Caco-2 (cell line): ENCODE measurements around the gene IGFL4. TPM values are rescaled to one million over a fixed set of nuclear protein-coding genes. Genes with fewer than 3 reads are reported as not detected.

ENCODE experiments used
- BruUV-seq: library from RNA; stranded (reverse); fragments of 400-500 nt; replicated peaks from 2 replicates; lab custom pipeline; 2021; lab: Mats Ljungman, UMichigan
- CTCF ChIA-PET: fragments of 300-600 bp; sonication (Branson Sonifier 250); formaldehyde crosslinking; loops from one replicate; lab custom pipeline; 2022; ENCODE audit warnings: antibody characterized with exemption; lab: Charles Lee
- POLR2A ChIA-PET: fragments of 300-600 bp; sonication (Branson Sonifier 250); formaldehyde crosslinking; loops from one replicate; lab custom pipeline; 2022; ENCODE audit warnings: antibody characterized with exemption; lab: Charles Lee
- DNase-seq, 2 experiments: peaks; one replicate each; pipeline versions ENCODE4 v3.0.0 to v3.0.0-alpha.2; 2020 to 2022
- H3K27me3 ChIP-seq: replicated peaks from 2 replicates; pipeline ENCODE4 v1.6.0; 2011; ENCODE audit warnings: low read length; ENCODE audit not compliant: control insufficient read depth, insufficient read depth
- H3K36me3 ChIP-seq: 2 replicates; pipeline ENCODE4 v1.5.1; 2011; ENCODE audit warnings: low read length; ENCODE audit not compliant: control insufficient read depth, insufficient read depth
- H3K4me1 ChIP-seq: fragments of 250-450 bp; sonication (Bioruptor Pico); 2 replicates; pipeline ENCODE4 v1.5.1; 2020; ENCODE audit warnings: mild to moderate bottlenecking
- H3K4me3 ChIP-seq: 2 replicates; pipeline ENCODE4 v1.5.1; 2011; ENCODE audit warnings: low read depth, mild to moderate bottlenecking, control low read depth, low read length
- H3K9me3 ChIP-seq: fragments of 250-450 bp; sonication (Bioruptor Pico); 2 replicates; pipeline ENCODE4 v1.5.1; 2020; ENCODE audit warnings: mild to moderate bottlenecking, moderate library complexity
- H3K27ac Mint-ChIP-seq: one replicate; pipeline ENCODE4 v1.8.0; 2022; ENCODE audit warnings: mixed read lengths; ENCODE audit not compliant: unreplicated experiment
- H3K27me3 Mint-ChIP-seq: one replicate; pipeline ENCODE4 v1.8.0; 2022; ENCODE audit warnings: mixed read lengths; ENCODE audit not compliant: insufficient read depth, unreplicated experiment
- H3K36me3 Mint-ChIP-seq: one replicate; pipeline ENCODE4 v1.8.0; 2022; ENCODE audit warnings: mild to moderate bottlenecking, mixed read lengths; ENCODE audit not compliant: insufficient read depth, unreplicated experiment
- H3K4me1 Mint-ChIP-seq: one replicate; pipeline ENCODE4 v1.8.0; 2022; ENCODE audit warnings: low read depth, mixed read lengths; ENCODE audit not compliant: unreplicated experiment
- H3K4me3 Mint-ChIP-seq: one replicate; pipeline ENCODE4 v1.8.0; 2022; ENCODE audit warnings: mild to moderate bottlenecking, moderate library complexity, mixed read lengths; ENCODE audit not compliant: unreplicated experiment
- H3K9me3 Mint-ChIP-seq: one replicate; pipeline ENCODE4 v1.8.0; 2022; ENCODE audit warnings: mixed read lengths; ENCODE audit not compliant: unreplicated experiment
- CTCF ChIP-seq, 2 experiments: fragments of 200-600 bp in 1 of 2; IDR thresholded peaks; 1 replicate in 1 of 2; 2 replicates in 1 of 2; pipeline versions ENCODE4 v1.5.1 to v1.8.0; 2011 to 2022; ENCODE audit warnings: antibody characterized with exemption in 1 of 2, control low read depth in 1 of 2, inconsistent platforms in 1 of 2, low read depth in 1 of 2, low read length in 1 of 2, mild to moderate bottlenecking in 1 of 2, moderate library complexity in 1 of 2; ENCODE audit not compliant: insufficient read depth in 1 of 2, severe bottlenecking in 1 of 2, unreplicated experiment in 1 of 2
- intact Hi-C: fragments of 100-400 bp; cut with micrococcal nuclease; formaldehyde crosslinking; loops from one replicate; pipeline ENCODE4 v1.10.0; 2022; ENCODE audit not compliant: unreplicated experiment
- total RNA-seq: library from RNA; stranded (reverse); gene quantifications from 2 replicates; pipeline ENCODE4 v1.2.3, GENCODE V29; 2022

The IGFL4 gene
- total RNA-seq, 1 experiment from 2014 or later: 4.4 TPM

GRCh38 chr19:46058778-46059177 lies 18.0 kb upstream of the IGFL4 start:
- no peaks in the 10 kb centered on the region for H3K4me1 ChIP-seq
- intact Hi-C loops: no loop called here
- peaks cover 16% of the 10 kb centered on the region for H3K9me3 ChIP-seq
- H3K27ac Mint-ChIP-seq: no peak overlapping the region
- ChIA-PET POLR2A (no interaction called here), CTCF (no interaction called here)
- no peaks in the 10 kb centered on the region; the same call in 1 of the 2 replicates for H3K36me3 ChIP-seq
- BruUV-seq: no TSS peak
- H3K36me3 Mint-ChIP-seq: no peaks in the 10 kb centered on the region
- TF ChIP-seq CTCF (IDR thresholded peaks at IDR 0.05; ENCODE audit: insufficient read depth in 1 of 2, low read depth in 1 of 2, low read length in 1 of 2, severe bottlenecking in 1 of 2, unreplicated experiment in 1 of 2): no peak
- peaks cover 18% of the 10 kb centered on the region for H3K9me3 Mint-ChIP-seq
- DNase-seq: no peak
- no peaks in the 10 kb centered on the region for H3K27me3 Mint-ChIP-seq
- no peak overlapping the region for H3K4me3 Mint-ChIP-seq
- H3K27me3 ChIP-seq: no peaks in the 10 kb centered on the region
- H3K4me1 Mint-ChIP-seq: no peaks in the 10 kb centered on the region
- no peak overlapping the region for H3K4me3 ChIP-seq

- no peaks in the 10 kb centered on the region for H3K27me3 Mint-ChIP-seq
- H3K27ac Mint-ChIP-seq: no peak overlapping the region
- CTCF ChIA-PET: no interaction called here
- no peak for DNase-seq
- BruUV-seq: no TSS peak
- H3K36me3 Mint-ChIP-seq: no peaks in the 10 kb centered on the region
- Histone ChIP-seq H3K9me3 (peaks cover 6% of the 10 kb centered on the region), H3K4me3 (no peak overlapping the region), H3K36me3 (no peaks in the 10 kb centered on the region), H3K27me3 (no peaks in the 10 kb centered on the region), H3K4me1 (no peaks in the 10 kb centered on the region)
- TF ChIP-seq CTCF (IDR thresholded peaks at IDR 0.05; ENCODE audit: insufficient read depth in 1 of 2, low read depth in 1 of 2, low read length in 1 of 2, severe bottlenecking in 1 of 2, unreplicated experiment in 1 of 2): no peak
- H3K4me1 Mint-ChIP-seq: no peaks in the 10 kb centered on the region
- no peaks in the 10 kb centered on the region for H3K9me3 Mint-ChIP-seq
- intact Hi-C loops: no loop called here
- H3K4me3 Mint-ChIP-seq: no peak overlapping the region
- POLR2A ChIA-PET: no interaction called here
Observed at GRCh38 chr19:46056536-46056935, 15.7 kb upstream of the IGFL4 start.

GRCh38 chr19:46052896-46053295 lies 12.1 kb upstream of the IGFL4 start:
- intact Hi-C loops: no loop called here
- ChIA-PET POLR2A (interaction anchor here (0.7 kb wide), 1 partner anchor 12 kb away, joined by 3 read pairs; no protein-coding TSS in a partner anchor), CTCF (interaction anchor here (0.6 kb wide), 1 partner anchor 77 kb away, joined by 4 read pairs; no protein-coding TSS in a partner anchor)
- BruUV-seq: no TSS peak
- no peak overlapping the region for H3K27ac Mint-ChIP-seq
- H3K36me3 Mint-ChIP-seq: no peaks in the 10 kb centered on the region
- H3K36me3 ChIP-seq: no peaks in the 10 kb centered on the region
- H3K4me1 Mint-ChIP-seq: no peaks in the 10 kb centered on the region
- no peaks in the 10 kb centered on the region for H3K4me1 ChIP-seq
- no peak overlapping the region for H3K4me3 Mint-ChIP-seq
- no peaks in the 10 kb centered on the region for H3K27me3 ChIP-seq
- TF ChIP-seq CTCF (IDR thresholded peaks at IDR 0.05; ENCODE audit: insufficient read depth in 1 of 2, low read depth in 1 of 2, low read length in 1 of 2, severe bottlenecking in 1 of 2, unreplicated experiment in 1 of 2): no peak
- no peak overlapping the region for H3K4me3 ChIP-seq
- H3K9me3 ChIP-seq: no peaks in the 10 kb centered on the region
- DNase-seq: no peak
- H3K27me3 Mint-ChIP-seq: no peaks in the 10 kb centered on the region
- H3K9me3 Mint-ChIP-seq: no peaks in the 10 kb centered on the region
